ENCODE measurements around the gene CHKA.

CHKA gene

GRCh38 chr11:68015467-68015866, 105.7 kb downstream of the CHKA start:
- no peak for DNase-seq (ENCODE audit: low read depth in 2 of 3, low spot score in 1 of 3)

GRCh38 chr11:68014947-68015447, 106.2 kb downstream of the CHKA start:
- DNase-seq (ENCODE audit: low read depth in 2 of 3, low spot score in 1 of 3): no peak

GRCh38 chr11:68014157-68014946, 106.8 kb downstream of the CHKA start:
- no peak for DNase-seq (ENCODE audit: low read depth in 2 of 3, low spot score in 1 of 3)

GRCh38 chr11:68013611-68014156, 107.5 kb downstream of the CHKA start:
- DNase-seq (ENCODE audit: low read depth in 2 of 3, low spot score in 1 of 3): no peak

- no peak for DNase-seq (ENCODE audit: low read depth in 2 of 3, low spot score in 1 of 3)
Observed at GRCh38 chr11:68012843-68013610, 108.2 kb downstream of the CHKA start.

- DNase-seq (ENCODE audit: low read depth in 2 of 3, low spot score in 1 of 3): no peak
Observed at GRCh38 chr11:68012044-68012842, 108.9 kb downstream of the CHKA start.

- no peak for DNase-seq (ENCODE audit: low read depth in 2 of 3, low spot score in 1 of 3)
Observed at GRCh38 chr11:68011051-68011943, 109.9 kb downstream of the CHKA start.

GRCh38 chr11:68010090-68011041, 110.8 kb downstream of the CHKA start, which contains the start of gene ALDH3B1:
Gene ALDH3B1 (plus strand): TSS chr11:68010327. CDS start chr11:68015298, 4,971 bp downstream.
- DNase-seq (ENCODE audit: low read depth in 2 of 3, low spot score in 1 of 3): no peak

GRCh38 chr11:68009391-68010089, 111.6 kb downstream of the CHKA start:
- DNase-seq (ENCODE audit: low read depth in 2 of 3, low spot score in 1 of 3): no peak

- DNase-seq (ENCODE audit: low read depth in 2 of 3, low spot score in 1 of 3): no peak
Observed at GRCh38 chr11:68008381-68009337, 112.5 kb downstream of the CHKA start.

GRCh38 chr11:68007498-68008380, 113.4 kb downstream of the CHKA start:
- DNase-seq (ENCODE audit: low read depth in 2 of 3, low spot score in 1 of 3): no peak

GRCh38 chr11:68006606-68007166, 114.5 kb downstream of the CHKA start:
- DNase-seq (ENCODE audit: low read depth in 2 of 3, low spot score in 1 of 3): no peak

GRCh38 chr11:68004551-68005335, 116.4 kb downstream of the CHKA start:
- DNase-seq (ENCODE audit: low read depth in 2 of 3, low spot score in 1 of 3): no peak

- DNase-seq (ENCODE audit: low read depth in 2 of 3, low spot score in 1 of 3): peak; percentile 61 to 83 (median 71)
Observed at GRCh38 chr11:68003846-68004550, 117.2 kb downstream of the CHKA start, which contains the start of gene UNC93B1. Gene UNC93B1 (minus strand): TSS chr11:68004097. CDS start chr11:68004043, 54 bp downstream.

Data from stimulated activated CD4-positive, alpha-beta T cell treated with anti-CD3 and anti-CD28 coated beads, Interleukin-12 subunit alpha, Interleukin-12 subunit beta, amount 100 ng/mL, for 48 hours (primary cell).